GM12878 (cell line): Measurements from ENCODE around the gene EMILIN2. TPM values are rescaled to one million over a fixed set of nuclear protein-coding genes. Genes with fewer than 3 reads are reported as not detected.

Experiments
- ATAC-seq: fragments of 200-7000 bp; cut with Tn5 transposase; 3 replicates; pipeline ENCODE4 v1.9.1; 2020; ENCODE audit warnings: mild to moderate bottlenecking, moderate library complexity
- BruUV-seq: library from RNA; stranded (reverse); fragments of 400-500 nt; replicated peaks from 2 replicates; lab custom pipeline; 2021; lab: Mats Ljungman, UMichigan
- CTCF ChIA-PET: fragments of 300-600 bp; sonication (Branson Sonifier 250); formaldehyde crosslinking; extraction: SDS; loops from one replicate; lab custom pipeline; 2021; ENCODE audit warnings: inconsistent platforms; lab: Yijun Ruan, JAX
- POLR2A ChIA-PET: fragments of 350-600 bp; formaldehyde crosslinking; extraction: SDS; loops from one replicate; lab custom pipeline; 2021; ENCODE audit warnings: inconsistent platforms; lab: Charles Lee
- RAD21 ChIA-PET: fragments of 300-600 bp; sonication (Branson Sonifier 250); formaldehyde crosslinking; loops from one replicate; lab custom pipeline; 2023; ENCODE audit warnings: antibody characterized with exemption; ENCODE audit not compliant: unreplicated experiment; lab: Charles Lee
- SMC1A ChIA-PET: fragments of 300-600 bp; sonication (Branson Sonifier 250); formaldehyde crosslinking; loops from one replicate; lab custom pipeline; 2023; ENCODE audit not compliant: unreplicated experiment, uncharacterized antibody; lab: Charles Lee
- DNase-seq: peaks from one replicate; pipeline ENCODE4 v3.0.0-alpha.2; 2011; ENCODE audit warnings: low read depth, low spot score
- FAIRE-seq: peaks from 3 replicates; lab custom pipeline; 2011; peaks lifted over from hg19 to GRCh38; lab: Jason Lieb, UNC
- H2AFZ ChIP-seq: 2 replicates; pipeline ENCODE4 v1.6.0; 2011; ENCODE audit warnings: low read depth, low read length, control low read depth; ENCODE audit not compliant: control insufficient read depth
- H3K27ac ChIP-seq: 2 replicates; pipeline ENCODE4 v1.5.1; 2011; ENCODE audit warnings: control low read depth; ENCODE audit not compliant: control insufficient read depth, insufficient read depth
- H3K27me3 ChIP-seq, 2 experiments: replicated peaks in 1 of 2; 2 replicates each; pipeline versions ENCODE4 v1.6.0 to v1.6.1; 2011; ENCODE audit warnings: low read length in 1 of 2; ENCODE audit not compliant: control insufficient read depth in 2 of 2, insufficient read depth in 2 of 2
- H3K36me3 ChIP-seq, 2 experiments: 2 replicates each; pipeline ENCODE4 v1.5.1; 2011; ENCODE audit warnings: low read length in 1 of 2; ENCODE audit not compliant: control insufficient read depth in 2 of 2, insufficient read depth in 2 of 2
- H3K4me1 ChIP-seq: 2 replicates; pipeline ENCODE4 v1.6.1; 2011; ENCODE audit warnings: mild to moderate bottlenecking, low read length, moderate library complexity, mixed read lengths; ENCODE audit not compliant: control insufficient read depth, insufficient read depth
- H3K4me2 ChIP-seq: 2 replicates; pipeline ENCODE4 v1.6.0; 2011; ENCODE audit warnings: control low read depth; ENCODE audit not compliant: control insufficient read depth, insufficient read depth
- H3K4me3 ChIP-seq: fragments of 200-600 bp; sonication (generic); 2 replicates; pipeline ENCODE4 v1.5.1; 2016
- H3K79me2 ChIP-seq: 2 replicates; pipeline ENCODE4 v1.6.0; 2011; ENCODE audit warnings: low read length; ENCODE audit not compliant: control insufficient read depth, insufficient read depth
- H3K9ac ChIP-seq: 2 replicates; pipeline ENCODE4 v1.8.0; 2011; ENCODE audit warnings: low read length, control low read depth, mixed read lengths; ENCODE audit not compliant: control insufficient read depth, insufficient read depth
- H3K9me3 ChIP-seq: replicated peaks from 3 replicates; pipeline ENCODE4 v1.5.1; 2011; ENCODE audit warnings: mild to moderate bottlenecking, low read length; ENCODE audit not compliant: control insufficient read depth, insufficient read depth
- H4K20me1 ChIP-seq: 2 replicates; pipeline ENCODE4 v1.6.0; 2011; ENCODE audit not compliant: control insufficient read depth, insufficient read depth
- ATF3 ChIP-seq: IDR thresholded peaks from 2 replicates; pipeline ENCODE4 v1.6.1; 2011; ENCODE audit warnings: low read depth, mild to moderate bottlenecking, low read length, moderate library complexity, borderline replicate concordance; ENCODE audit errors: extremely low read depth
- CHD1 ChIP-seq: IDR thresholded peaks from 2 replicates; pipeline ENCODE4 v1.6.1; 2012; ENCODE audit warnings: low read depth, low read length, improper control_type of control experiment
- E2F4 ChIP-seq: IDR thresholded peaks from 2 replicates; pipeline ENCODE4 v1.6.1; 2012; ENCODE audit warnings: low read depth, low read length, improper control_type of control experiment
- ELK1 ChIP-seq: IDR thresholded peaks from 2 replicates; pipeline ENCODE4 v1.6.1; 2012; ENCODE audit warnings: low read depth, low read length, improper control_type of control experiment
- EZH2 ChIP-seq: IDR thresholded peaks from 2 replicates; pipeline ENCODE4 v1.6.1; 2012; ENCODE audit warnings: low read depth, mild to moderate bottlenecking, control low read depth, inconsistent platforms, low read length, borderline replicate concordance; ENCODE audit not compliant: control insufficient read depth
- GABPA ChIP-seq: IDR thresholded peaks from 2 replicates; pipeline ENCODE4 v1.6.1; 2014; ENCODE audit warnings: antibody characterized with exemption, low read depth, mild to moderate bottlenecking, inconsistent platforms
- IRF3 ChIP-seq: fragments of 450-650 bp; IDR thresholded peaks from 2 replicates; pipeline ENCODE4 v1.6.1; 2014; ENCODE audit warnings: mild to moderate bottlenecking
- NR2C2 ChIP-seq: IDR thresholded peaks from 2 replicates; pipeline ENCODE4 v1.6.1; 2011; ENCODE audit warnings: borderline replicate concordance, low read depth; ENCODE audit not compliant: control insufficient read depth, insufficient read length
- PAX8 ChIP-seq: fragments of 450-650 bp; IDR thresholded peaks from 2 replicates; pipeline ENCODE4 v1.6.1; 2017; ENCODE audit warnings: mild to moderate bottlenecking, moderate library complexity
- RB1 ChIP-seq: fragments of 450-650 bp; formaldehyde crosslinking; IDR thresholded peaks from 2 replicates; pipeline ENCODE4 v1.6.1; 2017; ENCODE audit warnings: mild to moderate bottlenecking, borderline replicate concordance
- RCOR1 ChIP-seq: conservative IDR thresholded peaks from 2 replicates; pipeline ENCODE4 v1.6.1; 2012; ENCODE audit warnings: low read depth, low read length, improper control_type of control experiment
- RELA ChIP-seq: fragments of 450-650 bp; IDR thresholded peaks from 2 replicates; pipeline ENCODE4 v1.8.0; 2014; ENCODE audit warnings: borderline replicate concordance; ENCODE audit not compliant: partially characterized antibody
- ZNF384 ChIP-seq: IDR thresholded peaks from 2 replicates; pipeline ENCODE4 v1.6.1; 2012; ENCODE audit warnings: low read depth, mild to moderate bottlenecking, low read length, improper control_type of control experiment, borderline replicate concordance
- WGBS: methylation state at CpG from one replicate; pipeline ENCODE4 v1.1.6; 2016; ENCODE audit warnings: low lambda C conversion rate; ENCODE audit not compliant: insufficient replicate concordance, insufficient coverage; ENCODE audit errors: missing lambda C conversion rate; 5-methylcytosine and 5-hydroxymethylcytosine counted together
- in situ Hi-C: fragments of 300-500 bp; cut with MboI; formaldehyde crosslinking; loops from 9 replicates; pipeline ENCODE4 v1.14.3; 2018; ENCODE audit warnings: mixed read lengths
- intact Hi-C: fragments of 100-400 bp; cut with micrococcal nuclease; formaldehyde crosslinking; loops from one replicate; pipeline ENCODE4 v1.14.2; 2022; ENCODE audit not compliant: unreplicated experiment
- polyA plus RNA-seq, 11 experiments: library from polyadenylated mRNA; depleted of rRNA in 4 of 11; unstranded in 6 of 11; stranded (reverse) in 5 of 11; fragments of >200 nt; fragmentation: Nextera tagmentation in 4 of 11; fragmentation: Illumina TruSeq in 1 of 11; extraction: Ambion mirVana in 4 of 11; extraction: Trizol in 1 of 11; gene quantifications; 1 replicate in 1 of 11; 2 replicates in 10 of 11; pipeline versions ENCODE4 v1.2.1 to v1.2.3, GENCODE V29; 2011 to 2016; ENCODE audit warnings: inconsistent platforms in 2 of 11, missing spikeins in 2 of 11, low read depth in 1 of 11
- total RNA-seq, 4 experiments: library from RNA; depleted of rRNA in 3 of 4; stranded (reverse); fragments of >200 nt in 3 of 4; fragmentation: Illumina TruSeq in 1 of 4; extraction: Trizol in 1 of 4; gene quantifications; 2 replicates each; pipeline versions ENCODE4 v1.2.1 to v1.2.3, GENCODE V29; 2013 to 2021
- TF ChIP-seq, protein P1 (sequence below), 3 experiments: IDR thresholded peaks in 2 of 3; conservative IDR thresholded peaks in 1 of 3; 2 replicates each; pipeline ENCODE4 v1.5.1; 2011; ENCODE audit warnings: low read depth in 3 of 3, low read length in 3 of 3, mild to moderate bottlenecking in 3 of 3, control low read depth in 2 of 3, moderate library complexity in 2 of 3, inconsistent platforms in 1 of 3, mixed read lengths in 1 of 3; ENCODE audit not compliant: control insufficient read depth in 2 of 3, insufficient read depth in 1 of 3; ENCODE audit errors: extremely low read depth in 1 of 3

Gene EMILIN2
- total and polyA plus RNA-seq, 10 of the 15 experiments (the other 5 are each of a cell fraction or from before 2014, with no cell fraction given): 0.58 to 18.4 (median 5.9) TPM

GRCh38 chr18:2902327-2902726 is 55.5 kb downstream of the EMILIN2 start (continued):
- TF ChIP-seq, protein P1, sequence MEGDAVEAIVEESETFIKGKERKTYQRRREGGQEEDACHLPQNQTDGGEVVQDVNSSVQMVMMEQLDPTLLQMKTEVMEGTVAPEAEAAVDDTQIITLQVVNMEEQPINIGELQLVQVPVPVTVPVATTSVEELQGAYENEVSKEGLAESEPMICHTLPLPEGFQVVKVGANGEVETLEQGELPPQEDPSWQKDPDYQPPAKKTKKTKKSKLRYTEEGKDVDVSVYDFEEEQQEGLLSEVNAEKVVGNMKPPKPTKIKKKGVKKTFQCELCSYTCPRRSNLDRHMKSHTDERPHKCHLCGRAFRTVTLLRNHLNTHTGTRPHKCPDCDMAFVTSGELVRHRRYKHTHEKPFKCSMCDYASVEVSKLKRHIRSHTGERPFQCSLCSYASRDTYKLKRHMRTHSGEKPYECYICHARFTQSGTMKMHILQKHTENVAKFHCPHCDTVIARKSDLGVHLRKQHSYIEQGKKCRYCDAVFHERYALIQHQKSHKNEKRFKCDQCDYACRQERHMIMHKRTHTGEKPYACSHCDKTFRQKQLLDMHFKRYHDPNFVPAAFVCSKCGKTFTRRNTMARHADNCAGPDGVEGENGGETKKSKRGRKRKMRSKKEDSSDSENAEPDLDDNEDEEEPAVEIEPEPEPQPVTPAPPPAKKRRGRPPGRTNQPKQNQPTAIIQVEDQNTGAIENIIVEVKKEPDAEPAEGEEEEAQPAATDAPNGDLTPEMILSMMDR (IDR thresholded peaks at IDR 0.05 in 2 of 3, conservative IDR thresholded peaks at IDR 0.05 in 1 of 3; ENCODE audit: control insufficient read depth in 2 of 3, extremely low read depth in 1 of 3, insufficient read depth in 1 of 3, low read depth in 3 of 3, low read length in 3 of 3): no peak
- TF ChIP-seq ZNF384 (no peak), PAX8 (no peak), CHD1 (no peak)

- peaks cover 2% of the 10 kb centered on the region; the same call in 1 of the 2 replicates for H3K4me1 ChIP-seq
- H3K27me3 ChIP-seq: no peaks in the 10 kb centered on the region
- ChIA-PET CTCF (no interaction called here), POLR2A (no interaction called here), SMC1A (no interaction called here), RAD21 (no interaction called here)
- no peak for FAIRE-seq
- no peak overlapping the region for H3K4me2 ChIP-seq
- in situ Hi-C loops: no loop called here
- H3K9ac ChIP-seq: no peak overlapping the region
- no peak overlapping the region for H3K27ac ChIP-seq
- no TSS peak for BruUV-seq
- H3K9me3 ChIP-seq: no peaks in the 10 kb centered on the region
- ATAC-seq: no peak
- no peak overlapping the region for H3K4me3 ChIP-seq
- TF ChIP-seq GABPA: no peak
- TF ChIP-seq RCOR1: no peak
- TF ChIP-seq IRF3: no peak
- TF ChIP-seq NR2C2: no peak
- no peak for TF ChIP-seq RELA
- TF ChIP-seq ELK1: no peak
- TF ChIP-seq ATF3: no peak
- no peak for TF ChIP-seq RB1
- no peak for TF ChIP-seq E2F4
- no peak for TF ChIP-seq EZH2
- intact Hi-C loops: no loop called here
- H2AFZ ChIP-seq: no peak overlapping the region
- no peaks in the 10 kb centered on the region for H3K36me3 ChIP-seq
- DNase-seq: no peak
- no peaks in the 10 kb centered on the region for H4K20me1 ChIP-seq
- peaks cover 16% of the 10 kb centered on the region for H3K79me2 ChIP-seq
- 14% methylated on average over 2 of the region's 5 CpGs for WGBS
Observed at GRCh38 chr18:2903006-2903405, 56.2 kb downstream of the EMILIN2 start.
